GM12878 (cell line): ENCODE measurements around the gene HDDC2. TPM values are rescaled to one million over a fixed set of nuclear protein-coding genes. Genes with fewer than 3 reads are reported as not detected.

Experiments used
- ATAC-seq: fragments of 200-7000 bp; cut with Tn5 transposase; 3 replicates; pipeline ENCODE4 v1.9.1; 2020; ENCODE audit warnings: mild to moderate bottlenecking, moderate library complexity
- BruUV-seq: library from RNA; stranded (reverse); fragments of 400-500 nt; replicated peaks from 2 replicates; lab custom pipeline; 2021; lab: Mats Ljungman, UMichigan
- CTCF ChIA-PET: fragments of 300-600 bp; sonication (Branson Sonifier 250); formaldehyde crosslinking; extraction: SDS; loops from one replicate; lab custom pipeline; 2021; ENCODE audit warnings: inconsistent platforms; lab: Yijun Ruan, JAX
- POLR2A ChIA-PET: fragments of 350-600 bp; formaldehyde crosslinking; extraction: SDS; loops from one replicate; lab custom pipeline; 2021; ENCODE audit warnings: inconsistent platforms; lab: Charles Lee
- RAD21 ChIA-PET: fragments of 300-600 bp; sonication (Branson Sonifier 250); formaldehyde crosslinking; loops from one replicate; lab custom pipeline; 2023; ENCODE audit warnings: antibody characterized with exemption; ENCODE audit not compliant: unreplicated experiment; lab: Charles Lee
- SMC1A ChIA-PET: fragments of 300-600 bp; sonication (Branson Sonifier 250); formaldehyde crosslinking; loops from one replicate; lab custom pipeline; 2023; ENCODE audit not compliant: unreplicated experiment, uncharacterized antibody; lab: Charles Lee
- DNase-seq: peaks from one replicate; pipeline ENCODE4 v3.0.0-alpha.2; 2011; ENCODE audit warnings: low read depth, low spot score
- FAIRE-seq: peaks from 3 replicates; lab custom pipeline; 2011; peaks lifted over from hg19 to GRCh38; lab: Jason Lieb, UNC
- H2AFZ ChIP-seq: 2 replicates; pipeline ENCODE4 v1.6.0; 2011; ENCODE audit warnings: low read depth, low read length, control low read depth; ENCODE audit not compliant: control insufficient read depth
- H3K27ac ChIP-seq: 2 replicates; pipeline ENCODE4 v1.5.1; 2011; ENCODE audit warnings: control low read depth; ENCODE audit not compliant: control insufficient read depth, insufficient read depth
- H3K27me3 ChIP-seq, 2 experiments: replicated peaks in 1 of 2; 2 replicates each; pipeline versions ENCODE4 v1.6.0 to v1.6.1; 2011; ENCODE audit warnings: low read length in 1 of 2; ENCODE audit not compliant: control insufficient read depth in 2 of 2, insufficient read depth in 2 of 2
- H3K36me3 ChIP-seq, 2 experiments: 2 replicates each; pipeline ENCODE4 v1.5.1; 2011; ENCODE audit warnings: low read length in 1 of 2; ENCODE audit not compliant: control insufficient read depth in 2 of 2, insufficient read depth in 2 of 2
- H3K4me1 ChIP-seq: 2 replicates; pipeline ENCODE4 v1.6.1; 2011; ENCODE audit warnings: mild to moderate bottlenecking, low read length, moderate library complexity, mixed read lengths; ENCODE audit not compliant: control insufficient read depth, insufficient read depth
- H3K4me2 ChIP-seq: 2 replicates; pipeline ENCODE4 v1.6.0; 2011; ENCODE audit warnings: control low read depth; ENCODE audit not compliant: control insufficient read depth, insufficient read depth
- H3K4me3 ChIP-seq: fragments of 200-600 bp; sonication (generic); 2 replicates; pipeline ENCODE4 v1.5.1; 2016
- H3K79me2 ChIP-seq: 2 replicates; pipeline ENCODE4 v1.6.0; 2011; ENCODE audit warnings: low read length; ENCODE audit not compliant: control insufficient read depth, insufficient read depth
- H3K9ac ChIP-seq: 2 replicates; pipeline ENCODE4 v1.8.0; 2011; ENCODE audit warnings: low read length, control low read depth, mixed read lengths; ENCODE audit not compliant: control insufficient read depth, insufficient read depth
- H3K9me3 ChIP-seq: replicated peaks from 3 replicates; pipeline ENCODE4 v1.5.1; 2011; ENCODE audit warnings: mild to moderate bottlenecking, low read length; ENCODE audit not compliant: control insufficient read depth, insufficient read depth
- H4K20me1 ChIP-seq: 2 replicates; pipeline ENCODE4 v1.6.0; 2011; ENCODE audit not compliant: control insufficient read depth, insufficient read depth
- BACH1 ChIP-seq: fragments of 450-650 bp; IDR thresholded peaks from 2 replicates; pipeline ENCODE4 v1.6.1; 2017; ENCODE audit warnings: mild to moderate bottlenecking, borderline replicate concordance
- FOXK2 ChIP-seq: fragments of 450-650 bp; IDR thresholded peaks from 2 replicates; pipeline ENCODE4 v1.6.1; 2017; ENCODE audit warnings: mild to moderate bottlenecking, moderate library complexity
- GABPA ChIP-seq: IDR thresholded peaks from 2 replicates; pipeline ENCODE4 v1.6.1; 2014; ENCODE audit warnings: antibody characterized with exemption, low read depth, mild to moderate bottlenecking, inconsistent platforms
- HCFC1 ChIP-seq: fragments of 150-350 bp; IDR thresholded peaks from 2 replicates; pipeline ENCODE4 v1.6.1; 2014; ENCODE audit warnings: low read length
- KAT2A ChIP-seq: conservative IDR thresholded peaks from 2 replicates; pipeline ENCODE4 v1.6.1; 2011; ENCODE audit warnings: low read depth, low read length; ENCODE audit not compliant: control insufficient read depth
- KLF5 ChIP-seq: fragments of 450-650 bp; IDR thresholded peaks from 2 replicates; pipeline ENCODE4 v1.6.1; 2014; ENCODE audit warnings: mild to moderate bottlenecking; ENCODE audit not compliant: partially characterized antibody
- NKRF ChIP-seq: fragments of 450-650 bp; conservative IDR thresholded peaks from 2 replicates; pipeline ENCODE4 v1.6.1; 2017; ENCODE audit warnings: mild to moderate bottlenecking, moderate library complexity
- NR2C1 ChIP-seq: fragments of 450-650 bp; IDR thresholded peaks from 2 replicates; pipeline ENCODE4 v1.6.1; 2017; ENCODE audit warnings: antibody characterized with exemption, mild to moderate bottlenecking, moderate library complexity
- NR2C2 ChIP-seq: IDR thresholded peaks from 2 replicates; pipeline ENCODE4 v1.6.1; 2011; ENCODE audit warnings: borderline replicate concordance, low read depth; ENCODE audit not compliant: control insufficient read depth, insufficient read length
- RFX5 ChIP-seq: IDR thresholded peaks from 2 replicates; pipeline ENCODE4 v1.6.1; 2011; ENCODE audit warnings: low read depth, low read length, improper control_type of control experiment
- SMAD5 ChIP-seq: IDR thresholded peaks from 2 replicates; pipeline ENCODE4 v1.6.1; 2016; ENCODE audit warnings: antibody characterized with exemption, low read depth
- STAT3 ChIP-seq: IDR thresholded peaks from 2 replicates; pipeline ENCODE4 v1.6.1; 2011; ENCODE audit warnings: low read depth, low read length, improper control_type of control experiment
- ZBTB11 ChIP-seq: fragments of 450-650 bp; formaldehyde crosslinking; IDR thresholded peaks from 2 replicates; pipeline ENCODE4 v1.5.0; 2022; ENCODE audit warnings: mild to moderate bottlenecking, missing genetic modification characterization
- ZBTB33 ChIP-seq: fragments of 450-650 bp; IDR thresholded peaks from 2 replicates; pipeline ENCODE4 v1.6.1; 2017; ENCODE audit warnings: mild to moderate bottlenecking
- WGBS: methylation state at CpG from one replicate; pipeline ENCODE4 v1.1.6; 2016; ENCODE audit warnings: low lambda C conversion rate; ENCODE audit not compliant: insufficient replicate concordance, insufficient coverage; ENCODE audit errors: missing lambda C conversion rate; 5-methylcytosine and 5-hydroxymethylcytosine counted together
- in situ Hi-C: fragments of 300-500 bp; cut with MboI; formaldehyde crosslinking; loops from 9 replicates; pipeline ENCODE4 v1.14.3; 2018; ENCODE audit warnings: mixed read lengths
- intact Hi-C: fragments of 100-400 bp; cut with micrococcal nuclease; formaldehyde crosslinking; loops from one replicate; pipeline ENCODE4 v1.14.2; 2022; ENCODE audit not compliant: unreplicated experiment
- polyA plus RNA-seq, 11 experiments: library from polyadenylated mRNA; depleted of rRNA in 4 of 11; unstranded in 6 of 11; stranded (reverse) in 5 of 11; fragments of >200 nt; fragmentation: Nextera tagmentation in 4 of 11; fragmentation: Illumina TruSeq in 1 of 11; extraction: Ambion mirVana in 4 of 11; extraction: Trizol in 1 of 11; gene quantifications; 1 replicate in 1 of 11; 2 replicates in 10 of 11; pipeline versions ENCODE4 v1.2.1 to v1.2.3, GENCODE V29; 2011 to 2016; ENCODE audit warnings: inconsistent platforms in 2 of 11, missing spikeins in 2 of 11, low read depth in 1 of 11
- total RNA-seq, 4 experiments: library from RNA; depleted of rRNA in 3 of 4; stranded (reverse); fragments of >200 nt in 3 of 4; fragmentation: Illumina TruSeq in 1 of 4; extraction: Trizol in 1 of 4; gene quantifications; 2 replicates each; pipeline versions ENCODE4 v1.2.1 to v1.2.3, GENCODE V29; 2013 to 2021

Gene HDDC2
- total and polyA plus RNA-seq, 10 of the 15 experiments (the other 5 are each of a cell fraction or from before 2014, with no cell fraction given) = 54.5 to 148 (median 92.7) TPM

- DNase-seq (no peak), ATAC-seq (no peak), FAIRE-seq (no peak)
- no TSS peak for BruUV-seq
- no peaks in the 10 kb centered on the region for H3K4me1 ChIP-seq
- in situ Hi-C loops = no loop called here
- no peak overlapping the region for H3K27ac ChIP-seq
- RAD21 ChIA-PET = no interaction called here
- 2% methylated on average over 3 of the region's 3 CpGs for WGBS
- H3K36me3 ChIP-seq = no peaks in the 10 kb centered on the region
- no peaks in the 10 kb centered on the region for H3K79me2 ChIP-seq
- POLR2A ChIA-PET = no interaction called here
- no peaks in the 10 kb centered on the region for H3K27me3 ChIP-seq
- TF ChIP-seq ZBTB33 (no peak), NKRF (no peak), STAT3 (no peak), ZBTB11 (no peak), HCFC1 (no peak), FOXK2 (no peak), NR2C1 (no peak), RFX5 (no peak), KAT2A (no peak), GABPA (no peak), BACH1 (no peak), SMAD5 (no peak), KLF5 (no peak), NR2C2 (no peak)
- TF ChIP-seq, all 136 proteins: peak for 0
- Histone ChIP-seq H3K9me3 (no peaks in the 10 kb centered on the region), H3K4me2 (no peak overlapping the region), H3K4me3 (no peak overlapping the region), H4K20me1 (no peaks in the 10 kb centered on the region), H2AFZ (no peak overlapping the region), H3K9ac (no peak overlapping the region)
- SMC1A ChIA-PET = no interaction called here
- intact Hi-C loops = no loop called here
- CTCF ChIA-PET = no interaction called here
Measured at GRCh38 chr6:125233202-125233601, 68.6 kb downstream of the HDDC2 start.
